A549 treated with CORT108297 at 1 μM for 4 hours (cell line): Measurements from ENCODE around the gene TEKT2. TPM values are rescaled to one million over a fixed set of nuclear protein-coding genes. Genes with fewer than 3 reads are reported as not detected.

Source experiments
- total RNA-seq: library from RNA; stranded (reverse); fragments of 200-300 nt; extraction: Qiagen RNA extraction; gene quantifications from 5 replicates; pipeline ENCODE4 v1.2.3, GENCODE V29; 2022

TEKT2 gene
- total RNA-seq = not detected in 5 replicates

GRCh38 chr1:36083635-36084496 is at the start of gene TEKT2:
Gene TEKT2 (plus strand): TSS chr1:36084094. CDS start chr1:36084922, 828 bp downstream.

GRCh38 chr1:36088577-36089392 is 4.9 kb downstream of the TEKT2 start, which contains the start of gene ADPRS:
Gene ADPRS (plus strand): TSS chr1:36088892. CDS start chr1:36088905, 13 bp downstream.

GRCh38 chr1:36125129-36125991 is 41.5 kb downstream of the TEKT2 start, which contains the start of gene COL8A2:
Gene COL8A2 (minus strand): TSS chr1:36125222. CDS start chr1:36100242, 24,980 bp downstream.

Other genes starting within 250 kb of the TEKT2 start
- 2.9 to 5.1 TPM (median 4.5 TPM) in 5 replicates for gene AGO1, start 200.9 kb upstream of the TEKT2 start, total RNA-seq
- gene AGO3, start 153.0 kb upstream of the TEKT2 start, total RNA-seq = 5.8 to 9.8 TPM (median 6.8 TPM) in 5 replicates
- 21.4 to 29.6 TPM (median 27.5 TPM) in 5 replicates for gene ADPRS, start 4.8 kb downstream of the TEKT2 start, total RNA-seq
- 0.08 to 0.16 TPM (median 0.09 TPM) in 5 replicates for gene COL8A2, start 41.1 kb downstream of the TEKT2 start, total RNA-seq
- 71.5 to 77.6 TPM (median 75.8 TPM) in 5 replicates for gene TRAPPC3, start 65.4 kb downstream of the TEKT2 start, total RNA-seq
- 120 to 127 TPM (median 124 TPM) in 5 replicates for gene MAP7D1, start 72.1 kb downstream of the TEKT2 start, total RNA-seq
- 52.4 to 66.8 TPM (median 56.7 TPM) in 5 replicates for gene THRAP3, start 140.3 kb downstream of the TEKT2 start, total RNA-seq
- gene SH3D21, start 222.3 kb downstream of the TEKT2 start, total RNA-seq = 1.6 to 2.5 TPM (median 1.9 TPM) in 5 replicates
- 10.5 to 24.4 TPM (median 21.8 TPM) in 5 replicates for gene EVA1B, start 239.6 kb downstream of the TEKT2 start, total RNA-seq